Sigmoid colon (tissue), 7 donors: ENCODE data around the gene KRTAP3-3. TPM values are rescaled to one million over a fixed set of nuclear protein-coding genes. Genes with fewer than 3 reads are reported as not detected.

Source experiments
- DNase-seq: peaks from one replicate; pipeline ENCODE4 v3.0.0-alpha.2; 2019
- H3K27ac ChIP-seq, 4 donors: fragments of 200-600 bp; sonication (generic); one replicate each; pipeline ENCODE4 v1.5.1; 2016 to 2019; ENCODE audit warnings: mild to moderate bottlenecking in 1 of 4
- H3K27me3 ChIP-seq, 3 donors: fragments of 200-600 bp; sonication (generic); one replicate each; pipeline ENCODE4 v1.5.1; 2019; ENCODE audit warnings: mild to moderate bottlenecking in 1 of 3
- H3K36me3 ChIP-seq, 4 donors: fragments of 200-600 bp; sonication (generic); one replicate each; pipeline ENCODE4 v1.5.1; 2016 to 2019
- H3K4me1 ChIP-seq, 4 donors: fragments of 200-600 bp; sonication (generic); one replicate each; pipeline ENCODE4 v1.5.1; 2017 to 2019
- H3K4me3 ChIP-seq, 4 donors: fragments of 200-600 bp; sonication (generic); one replicate each; pipeline ENCODE4 v1.5.1; 2017 to 2019; ENCODE audit warnings: mild to moderate bottlenecking in 2 of 4, moderate library complexity in 1 of 4
- H3K9me3 ChIP-seq, 4 donors: fragments of 200-600 bp in 3 of 4; sonication (generic) in 3 of 4; one replicate each; pipeline versions ENCODE4 v1.5.1 to v1.6.1; 2013 to 2019
- EP300 ChIP-seq, 4 donors: sonication (generic); formaldehyde crosslinking; IDR thresholded peaks; one replicate each; pipeline ENCODE4 v1.6.1; 2017; ENCODE audit warnings: antibody characterized with exemption in 4 of 4
- POLR2A ChIP-seq, 2 donors: fragments of 450-650 bp; IDR thresholded peaks; one replicate each; pipeline ENCODE4 v1.6.1; 2016; ENCODE audit warnings: antibody characterized with exemption in 2 of 2, mild to moderate bottlenecking in 2 of 2, moderate library complexity in 2 of 2
- POLR2AphosphoS5 ChIP-seq, 4 donors: sonication (generic); formaldehyde crosslinking; IDR thresholded peaks; one replicate each; pipeline ENCODE4 v1.6.1; 2017; ENCODE audit warnings: antibody characterized with exemption in 4 of 4
- WGBS, 2 donors: extraction: QIAGEN DNeasy Blood & Tissue Kit; methylation state at CpG; one replicate each; pipeline ENCODE4 v1.1.7; 2013; 5-methylcytosine and 5-hydroxymethylcytosine counted together
- intact Hi-C: fragments of 100-400 bp; cut with DNase I; formaldehyde crosslinking; loops from one replicate; pipeline ENCODE4 v1.15.1; 2023
- polyA plus RNA-seq, 3 donors: library from polyadenylated mRNA; stranded (reverse); fragments of 200-250 nt; gene quantifications; one replicate each; pipeline ENCODE4 v1.2.3, GENCODE V29; 2013
- total RNA-seq, 4 donors: library from RNA; depleted of rRNA; stranded (reverse); fragments of >200 nt; gene quantifications; one replicate each; pipeline ENCODE4 v1.1.0, GENCODE V29; 2016
- TF ChIP-seq, protein P1 (sequence below), 4 experiments: fragments of 450-650 bp in 3 of 4; fragments of 200-600 bp in 1 of 4; IDR thresholded peaks; one replicate each; pipeline ENCODE4 v1.5.1; 2016 to 2019; ENCODE audit warnings: antibody characterized with exemption in 4 of 4, mild to moderate bottlenecking in 3 of 4, moderate library complexity in 2 of 4
- donor health status: healthy with polysubstance abuse.
- donor health status: Bipolar disorder and iron deficiency.
- donor health status: healthy.

Gene KRTAP3-3
- total and polyA plus RNA-seq, 7 donors = not detected

DNA sequence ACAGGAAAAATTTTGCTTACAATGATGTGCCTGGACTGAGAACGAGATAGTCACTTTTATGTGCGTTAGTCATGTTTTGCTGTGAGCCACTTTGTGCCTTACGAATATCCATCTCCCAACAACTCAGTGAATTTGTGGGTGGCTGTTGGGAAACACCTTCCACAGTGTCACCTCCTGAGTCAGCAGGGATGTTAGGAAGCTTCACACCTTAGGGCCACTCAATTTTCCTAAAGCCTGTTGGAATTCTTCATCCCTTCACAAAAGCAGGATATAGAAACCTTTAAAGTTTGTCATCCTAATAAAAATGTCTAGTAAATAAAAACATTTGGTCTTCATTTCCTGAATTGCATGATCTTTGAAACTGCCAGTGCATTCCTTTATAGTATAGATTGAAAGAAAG, 19.2 kb upstream of the KRTAP3-3 start:
- H3K27ac ChIP-seq = no peak overlapping the region
- TF ChIP-seq EP300 (IDR thresholded peaks at IDR 0.05) (no peak), POLR2A (IDR thresholded peaks at IDR 0.05) (no peak), POLR2AphosphoS5 (IDR thresholded peaks at IDR 0.05) (no peak)
- TF ChIP-seq, protein P1, sequence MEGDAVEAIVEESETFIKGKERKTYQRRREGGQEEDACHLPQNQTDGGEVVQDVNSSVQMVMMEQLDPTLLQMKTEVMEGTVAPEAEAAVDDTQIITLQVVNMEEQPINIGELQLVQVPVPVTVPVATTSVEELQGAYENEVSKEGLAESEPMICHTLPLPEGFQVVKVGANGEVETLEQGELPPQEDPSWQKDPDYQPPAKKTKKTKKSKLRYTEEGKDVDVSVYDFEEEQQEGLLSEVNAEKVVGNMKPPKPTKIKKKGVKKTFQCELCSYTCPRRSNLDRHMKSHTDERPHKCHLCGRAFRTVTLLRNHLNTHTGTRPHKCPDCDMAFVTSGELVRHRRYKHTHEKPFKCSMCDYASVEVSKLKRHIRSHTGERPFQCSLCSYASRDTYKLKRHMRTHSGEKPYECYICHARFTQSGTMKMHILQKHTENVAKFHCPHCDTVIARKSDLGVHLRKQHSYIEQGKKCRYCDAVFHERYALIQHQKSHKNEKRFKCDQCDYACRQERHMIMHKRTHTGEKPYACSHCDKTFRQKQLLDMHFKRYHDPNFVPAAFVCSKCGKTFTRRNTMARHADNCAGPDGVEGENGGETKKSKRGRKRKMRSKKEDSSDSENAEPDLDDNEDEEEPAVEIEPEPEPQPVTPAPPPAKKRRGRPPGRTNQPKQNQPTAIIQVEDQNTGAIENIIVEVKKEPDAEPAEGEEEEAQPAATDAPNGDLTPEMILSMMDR (IDR thresholded peaks at IDR 0.05) = no peak
- no peak overlapping the region for H3K4me3 ChIP-seq
- intact Hi-C loops = no loop called here
- H3K36me3 ChIP-seq = no peaks in the 10 kb centered on the region
- 83 to 87% methylated on average over 3 of the region's 3 CpGs for WGBS, 2 donors
- no peaks in the 10 kb centered on the region for H3K9me3 ChIP-seq
- no peaks in the 10 kb centered on the region for H3K27me3 ChIP-seq
- no peaks in the 10 kb centered on the region for H3K4me1 ChIP-seq
- DNase-seq = no peak

DNA sequence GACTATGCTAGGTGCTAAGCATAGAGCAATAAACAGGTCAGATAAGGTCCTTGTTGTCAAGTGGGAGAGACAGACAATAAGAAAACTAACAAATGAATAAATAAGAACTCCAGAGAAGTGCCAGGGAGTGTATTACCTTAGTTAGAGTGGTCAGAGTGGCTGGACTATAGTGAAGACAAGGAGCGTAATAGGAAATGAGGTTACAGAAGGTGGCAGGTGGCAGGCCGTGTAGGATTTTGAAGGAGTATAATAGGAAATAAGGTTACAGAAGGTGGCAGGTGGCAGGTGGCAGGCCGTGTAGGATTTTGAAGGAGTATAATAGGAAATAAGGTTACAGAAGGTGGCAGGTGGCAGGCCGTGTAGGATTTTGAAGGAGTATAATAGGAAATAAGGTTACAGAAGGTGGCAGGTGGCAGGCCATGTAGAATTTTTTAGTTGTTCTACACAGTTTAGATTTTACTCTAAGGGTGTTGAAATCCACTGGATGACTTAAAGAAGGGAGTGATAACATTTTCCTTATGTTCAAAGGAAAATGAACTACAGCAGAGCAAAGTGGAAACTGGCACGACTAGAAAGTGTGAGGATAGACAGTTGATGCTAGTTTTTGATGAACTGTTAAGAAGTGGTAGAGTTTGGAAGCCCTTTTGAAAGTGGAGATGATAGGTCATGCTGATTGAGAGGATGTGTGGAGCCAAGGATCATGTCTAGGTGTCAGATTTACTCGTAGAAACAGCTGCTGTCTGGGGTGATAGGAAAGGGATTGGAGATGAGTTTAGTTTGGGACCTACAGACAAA, 18.6 kb upstream of the KRTAP3-3 start:
- H3K27me3 ChIP-seq = no peaks in the 10 kb centered on the region
- H3K36me3 ChIP-seq = no peaks in the 10 kb centered on the region
- TF ChIP-seq POLR2A (IDR thresholded peaks at IDR 0.05) (no peak), EP300 (IDR thresholded peaks at IDR 0.05) (no peak), POLR2AphosphoS5 (IDR thresholded peaks at IDR 0.05) (no peak)
- TF ChIP-seq, protein P1 (IDR thresholded peaks at IDR 0.05) = no peak
- H3K27ac ChIP-seq = no peak overlapping the region
- intact Hi-C loops = no loop called here
- no peaks in the 10 kb centered on the region for H3K4me1 ChIP-seq
- DNase-seq = no peak
- no peak overlapping the region for H3K4me3 ChIP-seq
- WGBS, 2 donors = 77 to 78% methylated on average over 6 of the region's 6 CpGs
- no peaks in the 10 kb centered on the region for H3K9me3 ChIP-seq

DNA sequence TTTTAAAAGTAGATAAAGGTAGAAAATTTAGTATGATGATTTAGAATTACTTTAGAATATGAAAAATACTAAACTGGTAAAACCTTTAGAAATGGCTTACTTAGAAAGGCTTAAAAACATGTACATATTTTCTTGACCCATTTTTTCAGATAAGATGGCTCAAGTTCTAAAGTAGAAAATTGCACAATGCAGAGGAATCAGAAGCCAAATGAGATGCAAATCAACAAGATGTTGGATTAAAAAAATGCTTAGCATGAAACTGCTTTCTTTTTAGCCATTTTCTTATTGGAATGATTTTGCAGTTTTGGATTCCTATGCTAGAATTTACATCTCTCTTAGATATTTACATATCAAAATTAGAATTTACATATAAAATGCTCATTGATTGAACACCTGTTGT, 16.5 kb upstream of the KRTAP3-3 start:
- no peak overlapping the region for H3K27ac ChIP-seq
- no peak for TF ChIP-seq POLR2A (IDR thresholded peaks at IDR 0.05)
- no peak for TF ChIP-seq EP300 (IDR thresholded peaks at IDR 0.05)
- TF ChIP-seq, protein P1 (IDR thresholded peaks at IDR 0.05) = no peak
- TF ChIP-seq POLR2AphosphoS5 (IDR thresholded peaks at IDR 0.05) = no peak
- DNase-seq = no peak
- no peak overlapping the region for H3K4me3 ChIP-seq
- H3K27me3 ChIP-seq = no peaks in the 10 kb centered on the region
- H3K4me1 ChIP-seq = no peaks in the 10 kb centered on the region
- intact Hi-C loops = no loop called here
- H3K36me3 ChIP-seq = no peaks in the 10 kb centered on the region
- H3K9me3 ChIP-seq = no peaks in the 10 kb centered on the region

DNA sequence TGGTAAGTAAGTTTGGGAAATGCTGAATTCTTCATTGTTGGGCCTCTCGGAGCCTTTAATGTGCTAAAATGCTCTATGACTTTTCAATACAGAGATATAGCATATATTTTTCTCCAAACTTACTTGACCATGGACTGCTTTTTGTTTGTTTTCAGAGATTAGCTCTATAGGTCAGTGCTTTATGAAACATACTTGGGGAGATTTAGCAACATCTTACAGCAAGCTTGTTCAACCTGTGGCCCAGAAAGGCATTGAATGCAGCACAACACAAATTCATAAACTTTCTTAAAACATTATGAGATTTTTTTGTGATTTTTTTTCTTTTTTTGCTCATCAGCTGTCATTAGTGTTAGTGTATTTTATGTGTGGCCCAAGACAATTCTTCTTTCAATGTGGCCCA, 16.0 kb upstream of the KRTAP3-3 start:
- H3K27ac ChIP-seq = no peak overlapping the region
- H3K9me3 ChIP-seq = no peaks in the 10 kb centered on the region
- no peak overlapping the region for H3K4me3 ChIP-seq
- H3K27me3 ChIP-seq = no peaks in the 10 kb centered on the region
- WGBS, 2 donors = 94% methylated on average over 1 of the region's 1 CpG
- no peaks in the 10 kb centered on the region for H3K4me1 ChIP-seq
- no peaks in the 10 kb centered on the region for H3K36me3 ChIP-seq
- TF ChIP-seq, protein P1 (IDR thresholded peaks at IDR 0.05) = no peak
- TF ChIP-seq POLR2AphosphoS5 (IDR thresholded peaks at IDR 0.05) = no peak
- no peak for TF ChIP-seq EP300 (IDR thresholded peaks at IDR 0.05)
- TF ChIP-seq POLR2A (IDR thresholded peaks at IDR 0.05) = no peak
- intact Hi-C loops = no loop called here
- no peak for DNase-seq

DNA sequence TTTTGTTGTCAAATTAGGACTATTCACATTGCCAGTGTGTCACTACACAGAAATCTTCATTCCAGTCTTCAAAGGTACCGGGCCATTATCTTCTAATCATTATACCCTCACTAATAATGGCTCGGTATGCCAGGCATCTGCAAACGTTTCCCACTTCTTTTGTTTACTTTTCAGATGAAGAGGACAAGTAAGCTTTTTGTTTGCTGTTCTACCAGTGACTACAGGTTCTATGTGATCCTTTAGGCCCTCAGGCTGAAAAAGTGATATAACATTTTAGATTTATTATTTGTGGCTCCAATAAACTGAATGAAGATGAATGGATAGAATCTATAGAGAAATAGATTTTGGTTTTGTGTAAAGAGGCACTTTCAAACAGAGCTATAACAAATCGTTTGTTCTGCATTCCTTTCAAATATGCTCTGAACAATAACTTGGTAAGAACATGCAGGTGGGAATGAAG, 15.4 kb upstream of the KRTAP3-3 start:
- Histone ChIP-seq H3K9me3 (no peaks in the 10 kb centered on the region), H3K27me3 (no peaks in the 10 kb centered on the region), H3K4me1 (no peaks in the 10 kb centered on the region), H3K4me3 (no peak overlapping the region), H3K36me3 (no peaks in the 10 kb centered on the region), H3K27ac (no peak overlapping the region)
- 48 to 64% methylated on average over 4 of the region's 4 CpGs for WGBS, 2 donors
- TF ChIP-seq, protein P1 (IDR thresholded peaks at IDR 0.05) = no peak
- TF ChIP-seq POLR2AphosphoS5 (IDR thresholded peaks at IDR 0.05) (no peak), POLR2A (IDR thresholded peaks at IDR 0.05) (no peak), EP300 (IDR thresholded peaks at IDR 0.05) (no peak)
- DNase-seq = no peak
- intact Hi-C loops = no loop called here
